NCI-H1105 treated with DMSO at 0.1 percent for 48 hours (cell line): ENCODE results near the gene SLC27A5.
"Not testable (repeated sequence)": the region's sequence is repeated elsewhere in the genome, so short reads cannot be mapped to it uniquely, and the experiment has no call there.

Source experiments
- DNase-seq: peaks from one replicate; lab custom pipeline; 2025; lab: John Stamatoyannopoulos, UW

Gene SLC27A5

GRCh38 chr19:58522709-58523108 is 10.9 kb upstream of the SLC27A5 start:
- no peak for DNase-seq

DNA sequence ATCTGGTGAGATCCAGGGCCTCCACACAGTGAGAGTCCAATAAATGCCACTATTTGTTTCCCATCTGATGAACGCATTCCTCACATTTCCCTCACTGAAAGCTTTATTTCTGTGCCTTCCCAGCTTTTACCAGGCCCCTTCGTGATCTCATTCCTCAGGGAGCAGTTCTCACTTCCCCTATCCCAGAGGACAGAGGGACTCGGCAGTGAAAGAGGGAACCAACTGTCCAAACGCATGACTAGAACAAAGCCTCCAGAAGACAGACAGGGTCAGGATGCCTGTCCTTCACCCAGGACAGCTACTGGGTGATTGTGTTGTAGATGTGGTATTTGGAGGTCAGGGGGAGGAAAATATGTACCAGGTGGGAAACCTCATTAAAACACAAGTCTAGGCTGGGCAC is 9.9 kb upstream of the SLC27A5 start:
- DNase-seq: no peak

DNA sequence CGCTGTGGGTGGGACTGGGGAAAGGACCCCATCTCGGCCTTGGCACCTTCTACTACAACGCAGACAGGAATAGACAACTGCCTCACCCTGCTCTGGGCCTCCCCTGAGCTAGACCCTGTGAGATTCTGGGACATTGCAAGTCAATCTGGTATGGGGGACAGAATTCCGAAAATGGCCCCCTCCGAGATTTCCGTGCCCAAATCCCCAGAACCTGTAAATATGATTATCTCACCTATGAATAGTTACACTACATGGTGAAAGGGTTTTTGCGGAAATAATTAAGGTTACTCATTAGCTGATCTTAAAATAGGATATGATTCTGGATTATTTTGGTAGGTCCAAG is 8.4 kb upstream of the SLC27A5 start:
- DNase-seq: no peak

DNA sequence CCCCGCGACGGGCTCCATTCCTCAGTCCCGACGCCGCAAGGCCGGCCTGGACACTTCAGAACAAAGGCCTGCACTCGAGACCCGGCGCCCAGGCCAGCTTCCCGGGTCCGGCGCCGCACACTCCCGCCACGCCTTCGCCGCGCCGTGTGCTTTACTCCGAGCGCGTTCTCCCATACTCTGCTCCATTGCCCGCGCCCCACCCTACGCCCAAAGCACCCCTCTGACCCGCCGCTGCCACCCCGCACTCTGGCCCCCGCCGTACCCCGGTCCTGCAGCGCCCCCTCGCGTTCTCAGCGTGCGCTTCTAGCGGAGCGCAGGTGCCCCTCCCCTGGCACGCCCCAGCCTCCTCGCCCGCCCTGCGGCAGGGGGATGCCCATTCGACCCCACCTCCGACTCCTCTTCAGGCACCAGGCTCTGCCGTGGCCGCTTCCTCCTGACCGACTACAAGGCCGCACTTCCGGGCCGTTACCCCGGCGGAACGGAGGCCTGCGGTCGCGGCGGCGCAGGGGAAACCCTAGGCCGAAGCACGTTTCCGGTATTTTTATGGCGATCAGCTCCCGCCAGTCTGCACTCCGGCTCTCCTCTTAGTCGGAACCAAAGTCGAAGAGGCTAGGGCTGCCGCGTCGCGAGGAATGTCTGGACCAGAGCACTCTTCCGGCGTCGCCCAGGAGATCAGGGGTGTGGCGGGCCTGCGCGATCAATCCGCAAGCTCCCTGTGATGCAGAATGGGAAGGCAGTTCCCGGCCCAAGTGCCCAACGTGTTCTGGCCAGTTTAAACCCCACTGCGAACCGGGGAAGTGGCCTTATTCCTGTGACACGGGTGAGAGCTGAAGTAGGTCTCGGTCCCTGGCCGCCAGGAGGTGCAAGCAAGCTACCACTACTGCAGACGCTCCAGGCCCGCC is 7.8 kb upstream of the SLC27A5 start, which contains the start of gene ZBTB45:
Gene ZBTB45 (minus strand): TSS at position 456 of the 902 bp plus-strand sequence. CDS start 2,137 bp downstream, outside the sequence.
- DNase-seq: peak; percentile 93

- peak; percentile 46 for DNase-seq
Measured at GRCh38 chr19:58519087-58519354, 7.2 kb upstream of the SLC27A5 start.

DNA sequence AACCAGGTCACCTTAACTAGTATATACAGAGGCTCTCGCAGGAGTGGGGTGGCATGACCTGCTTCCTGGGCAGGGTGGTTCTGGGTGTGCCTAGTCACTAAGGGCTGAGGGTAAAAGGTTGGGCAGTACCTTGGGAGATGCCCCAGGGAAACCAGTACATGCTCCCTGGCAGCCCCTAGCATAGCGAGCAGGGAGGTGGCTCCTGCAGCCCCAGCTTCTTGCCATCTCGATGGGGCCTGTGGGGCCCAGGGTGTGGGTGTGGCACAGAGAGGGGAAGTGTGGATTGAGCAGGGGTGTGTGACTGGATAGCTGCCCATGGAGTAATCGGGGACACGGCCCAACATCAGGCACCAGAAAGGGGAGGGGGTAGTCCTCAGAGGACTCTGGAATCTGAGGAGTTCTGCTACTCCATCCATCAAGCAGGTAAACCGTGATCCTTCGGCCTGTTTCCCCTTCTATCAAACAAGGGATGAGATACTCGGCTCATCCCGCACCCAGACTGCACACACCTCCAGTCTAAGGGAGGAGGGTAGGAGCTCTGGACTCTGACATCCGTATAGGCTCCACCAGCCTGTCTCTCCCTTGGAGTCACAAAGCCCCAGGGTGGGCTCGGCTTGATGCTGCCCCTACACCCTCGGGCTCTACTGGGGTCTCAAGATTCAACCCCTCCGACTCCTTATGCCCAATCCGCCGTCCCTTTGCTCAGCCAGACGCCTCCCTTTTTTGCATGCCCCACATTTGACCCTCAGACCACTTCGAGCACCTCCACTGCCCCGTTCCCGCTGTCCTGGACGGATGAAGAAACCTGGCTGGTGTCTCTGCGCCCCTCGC is 6.7 kb upstream of the SLC27A5 start:
- DNase-seq: no peak

- no peak for DNase-seq
Measured at GRCh38 chr19:58516964-58517833, 5.4 kb upstream of the SLC27A5 start.

DNA sequence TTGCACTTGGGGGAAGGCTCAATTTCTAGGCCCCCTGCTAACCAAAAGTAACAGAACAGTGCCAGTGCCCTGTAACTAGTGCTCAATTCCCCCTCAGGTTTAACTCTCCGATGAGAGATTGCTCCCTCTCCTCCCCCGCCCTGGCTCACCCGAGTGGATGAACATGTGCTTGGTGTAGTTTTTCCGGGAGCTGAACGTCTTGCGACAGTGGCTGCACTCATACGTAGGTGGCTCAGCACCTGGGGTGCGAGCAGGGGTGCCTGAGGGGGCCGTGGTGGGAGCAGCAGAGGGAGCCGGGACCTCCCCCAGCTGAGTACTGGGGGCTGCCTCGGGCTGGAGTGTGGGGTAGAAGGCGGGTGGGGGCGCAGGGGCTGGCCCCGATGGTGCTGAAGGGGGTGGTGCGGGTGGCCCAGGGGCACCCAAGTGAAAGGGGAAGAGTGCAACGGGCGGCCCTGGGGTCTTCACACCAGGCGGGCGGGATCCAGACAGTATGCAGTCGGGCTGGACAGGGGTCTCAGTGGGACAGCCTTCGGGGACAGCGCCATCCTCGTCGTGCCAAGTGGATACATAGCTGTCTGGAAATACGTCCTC is 4.5 kb upstream of the SLC27A5 start:
- DNase-seq: no peak

DNA sequence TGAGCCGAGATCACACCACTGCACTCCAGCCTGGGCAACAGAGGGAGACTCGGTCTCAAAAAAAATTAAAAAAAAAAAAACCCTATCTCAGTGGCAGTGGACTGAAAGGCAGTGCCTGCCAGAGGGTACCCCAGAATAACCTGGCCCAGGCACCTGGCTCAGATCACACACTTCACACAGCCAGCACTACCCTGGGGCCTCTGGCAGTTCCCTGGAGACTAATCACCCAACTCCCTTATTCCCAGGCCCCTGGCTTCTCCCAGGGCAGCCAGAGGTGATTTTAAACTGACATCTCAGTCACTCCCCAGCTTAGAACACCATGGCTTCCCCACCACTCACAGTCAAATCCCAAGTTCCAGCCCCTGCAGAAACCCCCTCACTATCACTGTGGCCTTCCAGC is 3.5 kb upstream of the SLC27A5 start:
- no peak for DNase-seq

DNA sequence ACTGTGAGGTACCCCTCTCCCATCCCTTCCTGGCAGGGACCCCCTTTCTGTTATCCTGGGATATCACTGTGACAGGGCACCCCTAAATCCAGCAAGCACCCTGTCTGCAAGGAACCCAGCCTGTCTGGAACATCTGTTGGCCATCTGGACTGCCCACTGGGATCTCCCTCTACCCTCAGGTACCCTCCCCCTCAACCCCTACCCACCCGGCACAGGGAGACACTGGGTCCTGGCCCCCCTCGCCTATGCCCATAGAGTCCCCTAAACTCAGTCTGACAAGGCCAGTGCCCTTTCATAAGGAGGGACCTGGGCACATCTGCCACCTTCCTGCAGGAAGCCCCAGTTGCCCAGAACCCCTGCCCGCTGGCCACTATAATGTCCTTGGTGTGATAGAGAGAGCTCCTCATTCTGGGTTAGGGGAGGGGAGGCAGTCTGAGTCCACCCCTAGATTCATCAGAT is 2.8 kb upstream of the SLC27A5 start:
- no peak for DNase-seq

DNA sequence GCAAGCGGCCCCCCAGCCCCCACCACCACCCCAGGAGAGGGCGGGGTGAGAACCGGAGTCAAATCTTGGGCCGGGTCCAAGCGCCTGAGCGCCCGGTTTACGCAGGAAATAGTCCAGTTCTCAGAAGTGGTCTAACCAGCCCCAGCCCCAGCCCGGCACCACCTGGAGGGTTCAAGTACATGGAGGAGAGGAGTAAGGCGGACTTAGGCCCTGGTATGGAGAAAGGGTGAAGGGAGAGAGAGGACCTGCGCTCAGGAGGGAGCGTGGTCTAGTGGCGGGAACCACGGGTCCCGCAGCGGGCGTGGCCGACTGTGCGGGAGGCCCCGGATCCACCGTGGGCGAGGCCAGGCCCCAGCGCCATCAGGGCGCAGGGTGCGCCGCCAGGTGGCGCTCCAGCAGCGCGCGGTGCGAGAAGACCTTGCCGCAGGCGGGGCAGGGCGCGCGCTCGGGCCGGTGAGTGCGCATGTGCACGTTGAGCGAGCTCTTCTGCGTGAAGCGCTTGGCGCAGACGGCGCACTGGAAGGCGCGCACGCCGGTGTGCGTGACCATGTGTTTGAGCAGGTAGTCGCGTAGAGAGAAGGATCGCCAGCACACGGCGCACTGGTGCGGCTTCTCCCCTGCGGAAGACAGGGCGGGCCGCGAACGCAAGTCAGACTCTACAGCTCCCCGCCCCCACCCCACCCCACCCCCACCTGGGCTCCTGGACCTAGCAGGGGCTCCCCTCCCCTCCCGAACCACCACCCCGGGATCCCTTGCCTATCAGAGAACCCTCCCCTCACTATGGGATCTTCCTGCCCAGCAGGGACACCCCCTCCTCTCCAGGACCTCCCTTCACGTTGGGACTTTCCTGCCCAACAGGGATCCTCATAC is 2.1 kb upstream of the SLC27A5 start:
- DNase-seq: peak; percentile 84

GRCh38 chr19:58513213-58513693 is 1.5 kb upstream of the SLC27A5 start:
- no peak for DNase-seq

- no peak for DNase-seq
Measured at GRCh38 chr19:58510084-58510862, 1.5 kb downstream of the SLC27A5 start.

GRCh38 chr19:58509731-58510083 is 2.1 kb downstream of the SLC27A5 start:
- DNase-seq: no peak

DNA sequence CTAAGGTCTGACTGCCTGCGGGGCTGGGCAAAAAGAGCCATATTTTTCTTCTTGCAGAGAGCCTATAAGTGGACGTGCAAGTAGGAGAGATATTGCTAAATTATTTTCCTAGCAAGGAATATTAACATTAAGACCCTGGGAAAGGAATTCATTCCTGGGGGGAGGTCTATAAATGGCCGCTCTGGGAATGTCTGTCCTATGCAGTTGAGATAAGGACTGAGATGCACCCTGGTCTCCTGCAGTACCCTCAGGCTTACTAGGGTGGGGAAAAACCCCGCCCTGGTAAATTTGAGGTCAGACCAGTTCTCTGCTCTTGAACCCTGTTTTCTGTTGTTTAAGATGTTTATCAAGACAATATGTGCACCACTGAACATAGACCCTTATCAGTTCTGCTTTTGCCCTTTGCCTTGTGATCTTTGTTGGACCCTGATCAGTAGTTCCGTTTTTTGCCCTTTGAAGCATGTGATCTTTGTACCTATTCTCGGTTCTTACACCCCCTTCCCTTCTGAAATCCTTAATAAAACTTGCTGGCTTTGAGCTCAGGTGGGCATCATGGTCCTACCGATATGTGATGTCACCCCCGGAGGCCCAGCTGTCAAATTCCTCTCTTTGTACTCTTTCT is 4.1 kb downstream of the SLC27A5 start:
- not testable (repeated sequence) for DNase-seq

DNA sequence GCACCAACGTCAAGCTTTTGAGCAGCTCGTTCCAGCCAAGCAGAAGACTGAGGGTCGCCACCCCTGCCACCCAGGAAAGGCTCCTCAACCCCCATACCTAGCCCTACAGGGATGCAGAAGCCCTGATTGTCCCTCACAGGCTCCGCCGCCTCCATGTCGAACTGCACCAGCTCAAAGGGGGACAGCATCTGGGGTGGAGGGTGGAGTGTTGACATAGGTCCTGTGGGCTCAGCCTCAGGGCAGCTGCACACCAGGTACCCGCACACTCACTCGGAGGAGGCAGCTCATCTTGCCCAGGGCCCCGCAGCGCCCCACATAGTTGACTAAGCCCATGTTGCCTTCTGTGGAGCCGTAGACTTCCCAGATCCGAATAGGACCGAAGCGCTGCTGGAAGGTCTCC is 11.6 kb downstream of the SLC27A5 start:
- DNase-seq: no peak

DNA sequence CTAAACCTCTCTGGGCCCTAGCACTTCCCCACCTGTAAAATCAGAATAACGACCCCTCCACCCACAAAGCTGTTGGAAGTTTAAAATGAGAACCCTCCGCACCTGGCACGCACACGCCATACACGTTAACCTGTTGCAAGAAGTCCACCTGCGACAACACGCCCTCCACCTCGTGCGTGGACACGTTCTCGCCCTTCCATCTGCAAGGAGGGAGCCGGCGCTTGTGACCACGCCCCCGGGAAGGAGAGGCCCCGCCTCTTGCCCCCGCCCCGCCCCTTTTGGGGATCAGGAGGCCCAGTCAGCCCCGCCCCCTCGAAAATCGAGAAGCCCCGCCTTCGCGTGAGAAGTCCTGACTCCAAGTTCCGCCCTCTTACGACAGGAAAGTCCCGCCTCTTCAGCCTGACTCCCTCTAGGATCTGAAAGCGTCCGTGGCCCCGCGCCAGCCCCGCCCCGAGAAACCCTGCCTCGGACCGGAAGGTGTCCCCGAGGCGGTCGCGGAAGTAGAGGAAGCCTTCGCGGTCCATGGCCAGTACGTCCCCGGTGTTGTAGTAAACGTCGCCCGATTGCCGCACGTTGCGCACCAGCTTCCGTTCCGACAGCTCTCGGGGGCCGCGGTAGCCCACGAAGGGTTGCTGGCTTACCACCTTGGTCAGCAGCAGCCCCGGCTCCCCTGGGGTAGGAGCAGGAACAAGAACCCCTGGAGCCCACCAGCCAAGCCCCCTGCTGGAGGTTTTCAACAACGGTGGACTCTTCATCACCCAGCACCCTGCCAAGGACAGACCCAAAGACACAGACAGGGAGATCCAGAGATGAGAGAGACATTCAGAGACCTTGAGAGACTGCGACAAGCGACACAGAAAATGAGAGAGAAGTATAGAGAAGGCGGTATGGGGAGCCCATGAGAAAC is 12.5 kb downstream of the SLC27A5 start:
- peak; percentile 87 for DNase-seq

- no peak for DNase-seq
Measured at GRCh38 chr19:58498316-58499020, 13.3 kb downstream of the SLC27A5 start.
